Stimulated activated CD4-positive, alpha-beta T cell treated with anti-CD3 and anti-CD28 coated beads, Interleukin-15, amount 100 ng/mL, for 24 hours (primary cell): ENCODE measurements around the gene GSG1L2.

ENCODE experiments used
- DNase-seq: peaks from one replicate; pipeline ENCODE4 v3.0.0-alpha.2; 2020

Gene GSG1L2

GRCh38 chr17:9821921-9822320 lies at the start of gene GSG1L2:
TSS of gene GSG1L2 (minus strand) at chr17:9822079. CDS start at chr17:9822071, 8 bp downstream.
- DNase-seq: no peak

GRCh38 chr17:9868552-9868951 lies 46.7 kb upstream of the GSG1L2 start:
- no peak for DNase-seq

- DNase-seq: no peak
These were observed 43.7 kb upstream of the GSG1L2 start for GRCh38 chr17:9865586-9865985.

- DNase-seq: no peak
These were observed 41.1 kb upstream of the GSG1L2 start for GRCh38 chr17:9862949-9863348.

GRCh38 chr17:9862220-9862619 lies 40.3 kb upstream of the GSG1L2 start:
- no peak for DNase-seq

GRCh38 chr17:9860851-9861250 lies 39.0 kb upstream of the GSG1L2 start:
- DNase-seq: no peak

GRCh38 chr17:9859781-9860180 lies 37.9 kb upstream of the GSG1L2 start:
- no peak for DNase-seq

- no peak for DNase-seq
These were observed 33.2 kb upstream of the GSG1L2 start for GRCh38 chr17:9855036-9855435.

GRCh38 chr17:9854255-9854654 lies 32.4 kb upstream of the GSG1L2 start:
- DNase-seq: no peak

GRCh38 chr17:9850151-9850550 lies 28.3 kb upstream of the GSG1L2 start:
- no peak for DNase-seq

GRCh38 chr17:9845306-9845705 lies 23.4 kb upstream of the GSG1L2 start:
- DNase-seq: no peak

GRCh38 chr17:9844153-9844552 lies 22.3 kb upstream of the GSG1L2 start:
- DNase-seq: no peak

GRCh38 chr17:9843152-9844010 lies 21.5 kb upstream of the GSG1L2 start:
- DNase-seq: no peak

- no peak for DNase-seq
These were observed 20.3 kb upstream of the GSG1L2 start for GRCh38 chr17:9842057-9842758.

- DNase-seq: no peak
These were observed 17.6 kb upstream of the GSG1L2 start for GRCh38 chr17:9839433-9839832.

- no peak for DNase-seq
These were observed 15.9 kb upstream of the GSG1L2 start for GRCh38 chr17:9837551-9838471.

GRCh38 chr17:9833922-9834321 lies 12.0 kb upstream of the GSG1L2 start:
- DNase-seq: no peak

- DNase-seq: no peak
These were observed 8.8 kb upstream of the GSG1L2 start for GRCh38 chr17:9830711-9831110.

GRCh38 chr17:9829343-9829742 lies 7.5 kb upstream of the GSG1L2 start:
- DNase-seq: no peak

GRCh38 chr17:9828296-9829295 lies 6.7 kb upstream of the GSG1L2 start:
- DNase-seq: no peak

- DNase-seq: no peak
These were observed 3.8 kb upstream of the GSG1L2 start, which contains the start of gene GLP2R for GRCh38 chr17:9825641-9826150. TSS of gene GLP2R (plus strand) at chr17:9825924. CDS start at chr17:9826064, 140 bp downstream.
